ENCODE measurements around the gene LRRC3.

The LRRC3 gene

DNA sequence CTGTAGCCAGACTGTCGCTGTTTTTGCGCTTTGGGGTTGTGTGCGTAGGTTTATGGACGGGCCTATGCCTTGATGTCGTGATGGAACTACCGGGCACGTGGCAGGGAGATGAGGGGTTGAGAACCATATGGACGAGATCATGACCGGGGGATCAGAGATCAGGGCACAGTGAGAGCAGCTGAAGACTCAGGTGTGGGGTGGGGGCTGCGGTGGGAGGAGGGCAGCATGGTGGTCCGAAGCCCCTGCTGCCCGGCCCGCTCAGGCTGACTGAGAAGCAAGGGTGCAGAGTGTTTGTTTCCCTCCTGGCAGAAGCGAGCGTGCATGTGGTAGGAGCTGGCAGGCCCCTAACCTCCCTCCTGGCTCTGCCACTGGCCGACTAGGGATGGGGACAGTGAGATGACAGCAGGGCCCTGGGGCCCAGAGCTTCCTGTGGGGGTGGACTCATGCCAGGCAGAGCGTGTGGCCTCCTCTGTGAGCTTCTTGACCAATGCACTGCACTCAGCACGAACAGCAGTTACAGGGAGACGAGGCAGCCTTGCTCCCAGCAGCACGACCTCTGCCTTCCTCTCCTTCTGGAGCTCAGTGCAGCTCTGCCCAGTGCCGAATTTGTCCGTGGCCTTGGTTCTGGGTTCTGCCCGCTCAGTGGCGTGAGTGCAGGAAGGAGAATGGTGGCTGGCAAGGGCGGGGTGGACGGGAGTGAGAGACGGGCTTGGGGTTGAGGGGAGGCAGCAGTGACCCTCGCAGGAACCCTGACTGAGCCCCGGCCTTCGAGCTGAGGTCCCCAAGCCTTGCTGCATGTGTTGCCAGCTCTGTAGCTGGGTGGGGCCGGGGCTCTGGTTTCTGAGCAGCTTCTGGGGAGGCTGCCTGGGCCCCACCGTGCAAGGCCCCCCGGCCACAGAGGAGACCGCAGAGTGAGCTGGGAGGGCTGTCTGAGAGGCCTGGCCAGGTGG, 22.2 kb upstream of the LRRC3 start:
- TF ChIP-seq, protein P1, sequence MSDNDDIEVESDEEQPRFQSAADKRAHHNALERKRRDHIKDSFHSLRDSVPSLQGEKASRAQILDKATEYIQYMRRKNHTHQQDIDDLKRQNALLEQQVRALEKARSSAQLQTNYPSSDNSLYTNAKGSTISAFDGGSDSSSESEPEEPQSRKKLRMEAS (IDR thresholded peaks at IDR 0.05; ENCODE audit: low read depth, low read length) = no peak
- TF ChIP-seq MYC (IDR thresholded peaks at IDR 0.05; ENCODE audit: low read depth, low read length) (no peak), POLR2A (IDR thresholded peaks at IDR 0.05; ENCODE audit: extremely low read depth, insufficient read length) (no peak)
- TF ChIP-seq, protein P2, sequence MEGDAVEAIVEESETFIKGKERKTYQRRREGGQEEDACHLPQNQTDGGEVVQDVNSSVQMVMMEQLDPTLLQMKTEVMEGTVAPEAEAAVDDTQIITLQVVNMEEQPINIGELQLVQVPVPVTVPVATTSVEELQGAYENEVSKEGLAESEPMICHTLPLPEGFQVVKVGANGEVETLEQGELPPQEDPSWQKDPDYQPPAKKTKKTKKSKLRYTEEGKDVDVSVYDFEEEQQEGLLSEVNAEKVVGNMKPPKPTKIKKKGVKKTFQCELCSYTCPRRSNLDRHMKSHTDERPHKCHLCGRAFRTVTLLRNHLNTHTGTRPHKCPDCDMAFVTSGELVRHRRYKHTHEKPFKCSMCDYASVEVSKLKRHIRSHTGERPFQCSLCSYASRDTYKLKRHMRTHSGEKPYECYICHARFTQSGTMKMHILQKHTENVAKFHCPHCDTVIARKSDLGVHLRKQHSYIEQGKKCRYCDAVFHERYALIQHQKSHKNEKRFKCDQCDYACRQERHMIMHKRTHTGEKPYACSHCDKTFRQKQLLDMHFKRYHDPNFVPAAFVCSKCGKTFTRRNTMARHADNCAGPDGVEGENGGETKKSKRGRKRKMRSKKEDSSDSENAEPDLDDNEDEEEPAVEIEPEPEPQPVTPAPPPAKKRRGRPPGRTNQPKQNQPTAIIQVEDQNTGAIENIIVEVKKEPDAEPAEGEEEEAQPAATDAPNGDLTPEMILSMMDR (IDR thresholded peaks at IDR 0.05; ENCODE audit: low read depth, low read length) = no peak
- no peak overlapping the region for H3K4me3 ChIP-seq (ENCODE audit: low read depth, low read length)
- DNase-seq (ENCODE audit: low read depth) = no peak

DNA sequence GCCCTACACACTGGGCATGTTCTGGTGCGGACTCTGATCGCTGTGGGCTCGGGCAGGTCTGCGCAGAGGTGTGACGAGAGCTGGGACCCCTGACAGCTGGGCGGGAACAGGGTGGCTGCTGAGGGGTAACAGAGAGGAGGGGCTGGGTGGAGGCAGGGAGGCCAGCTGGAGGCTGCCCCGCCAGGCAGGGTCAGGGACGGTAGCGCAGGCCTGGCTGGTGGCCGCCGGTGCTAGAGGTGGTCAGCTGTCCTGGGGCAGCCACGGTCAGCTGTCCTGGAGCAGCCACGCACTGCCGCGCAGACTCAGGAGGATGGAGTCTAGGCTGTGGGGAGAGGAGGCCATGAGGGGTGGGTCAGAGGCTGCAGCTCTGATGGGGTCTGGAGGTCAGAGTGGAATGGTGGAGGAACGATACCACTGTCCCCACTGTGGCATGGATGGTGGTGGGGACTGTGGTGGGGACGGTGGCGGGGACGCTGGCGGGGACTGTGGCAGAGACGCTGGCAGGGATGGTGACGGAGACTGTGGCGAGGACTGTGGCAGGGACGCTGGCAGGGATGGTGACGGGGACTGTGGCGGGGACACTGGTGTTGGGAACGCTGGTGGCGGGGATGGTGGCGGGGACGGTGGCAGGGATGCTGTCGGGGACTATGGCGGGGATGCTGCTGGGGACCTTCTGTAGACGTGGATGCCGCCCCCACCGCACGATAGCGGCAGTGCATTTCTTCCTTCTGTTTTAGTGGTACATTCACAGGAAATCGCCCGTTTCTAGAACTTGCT, 21.3 kb upstream of the LRRC3 start:
- no peak for DNase-seq (ENCODE audit: low read depth)
- TF ChIP-seq MYC (IDR thresholded peaks at IDR 0.05; ENCODE audit: low read depth, low read length) (no peak), POLR2A (IDR thresholded peaks at IDR 0.05; ENCODE audit: extremely low read depth, insufficient read length) (no peak)
- TF ChIP-seq, protein P1 (IDR thresholded peaks at IDR 0.05; ENCODE audit: low read depth, low read length) = no peak
- TF ChIP-seq, protein P2 (IDR thresholded peaks at IDR 0.05; ENCODE audit: low read depth, low read length) = no peak
- no peak overlapping the region for H3K4me3 ChIP-seq (ENCODE audit: low read depth, low read length)

DNA sequence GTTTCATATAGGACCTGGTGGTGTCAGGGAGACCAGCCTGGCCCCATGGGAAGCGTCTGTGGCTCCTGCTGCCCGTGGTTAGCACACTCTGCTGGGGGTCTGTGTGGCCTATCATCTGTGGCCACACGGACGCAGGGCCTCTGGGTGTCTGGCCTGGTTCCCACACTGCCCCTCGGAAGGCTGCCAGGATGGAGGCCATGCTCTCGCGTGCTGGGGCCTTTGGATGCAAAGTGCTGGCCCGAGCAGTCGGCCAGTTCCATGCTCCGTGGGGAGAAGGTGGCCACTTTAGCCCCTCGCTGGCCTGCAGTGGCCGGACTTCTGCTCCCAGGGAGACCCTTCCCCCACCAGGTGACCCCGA, 20.8 kb upstream of the LRRC3 start:
- DNase-seq (ENCODE audit: low read depth) = no peak
- H3K4me3 ChIP-seq (ENCODE audit: low read depth, low read length) = no peak overlapping the region
- TF ChIP-seq POLR2A (IDR thresholded peaks at IDR 0.05; ENCODE audit: extremely low read depth, insufficient read length) = no peak
- TF ChIP-seq, protein P2 (IDR thresholded peaks at IDR 0.05; ENCODE audit: low read depth, low read length) = no peak
- TF ChIP-seq, protein P1 (IDR thresholded peaks at IDR 0.05; ENCODE audit: low read depth, low read length) = no peak
- no peak for TF ChIP-seq MYC (IDR thresholded peaks at IDR 0.05; ENCODE audit: low read depth, low read length)

DNA sequence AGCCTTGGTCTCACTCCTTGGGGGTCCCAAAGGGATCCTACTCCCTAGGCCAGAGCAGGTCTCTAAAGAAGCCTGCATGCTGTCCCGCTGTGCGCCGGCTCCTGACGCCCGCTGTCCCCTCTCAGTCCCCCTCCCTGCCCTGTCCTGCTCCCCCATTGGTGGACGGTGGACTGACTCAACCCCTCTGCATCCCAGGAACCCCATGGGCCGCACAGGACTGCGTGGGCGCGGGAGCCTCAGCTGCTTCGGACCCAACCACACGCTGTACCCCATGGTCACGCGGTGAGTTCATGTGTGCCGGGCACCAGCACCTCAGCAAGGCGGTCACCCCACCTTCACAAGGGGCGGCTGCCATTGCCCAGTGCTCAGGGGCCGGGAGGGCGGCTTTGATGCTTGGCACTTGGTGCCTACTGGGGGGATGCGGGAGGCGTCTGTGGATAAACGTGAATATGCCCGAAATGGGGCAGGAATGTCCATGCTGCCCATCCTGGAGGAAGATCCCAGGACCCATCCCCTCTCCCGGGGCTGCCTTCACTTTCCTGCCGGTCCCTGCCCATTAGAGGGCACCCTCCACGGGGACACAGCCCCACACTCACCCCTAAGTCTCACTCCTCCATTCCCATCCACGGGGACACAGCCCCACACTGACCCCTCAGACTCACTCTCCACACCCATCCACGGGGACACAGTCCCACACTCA, 20.2 kb upstream of the LRRC3 start:
- H3K4me3 ChIP-seq (ENCODE audit: low read depth, low read length) = no peak overlapping the region
- TF ChIP-seq POLR2A (IDR thresholded peaks at IDR 0.05; ENCODE audit: extremely low read depth, insufficient read length) (no peak), MYC (IDR thresholded peaks at IDR 0.05; ENCODE audit: low read depth, low read length) (no peak)
- TF ChIP-seq, protein P1 (IDR thresholded peaks at IDR 0.05; ENCODE audit: low read depth, low read length) = no peak
- TF ChIP-seq, protein P2 (IDR thresholded peaks at IDR 0.05; ENCODE audit: low read depth, low read length) = no peak
- DNase-seq (ENCODE audit: low read depth) = no peak

DNA sequence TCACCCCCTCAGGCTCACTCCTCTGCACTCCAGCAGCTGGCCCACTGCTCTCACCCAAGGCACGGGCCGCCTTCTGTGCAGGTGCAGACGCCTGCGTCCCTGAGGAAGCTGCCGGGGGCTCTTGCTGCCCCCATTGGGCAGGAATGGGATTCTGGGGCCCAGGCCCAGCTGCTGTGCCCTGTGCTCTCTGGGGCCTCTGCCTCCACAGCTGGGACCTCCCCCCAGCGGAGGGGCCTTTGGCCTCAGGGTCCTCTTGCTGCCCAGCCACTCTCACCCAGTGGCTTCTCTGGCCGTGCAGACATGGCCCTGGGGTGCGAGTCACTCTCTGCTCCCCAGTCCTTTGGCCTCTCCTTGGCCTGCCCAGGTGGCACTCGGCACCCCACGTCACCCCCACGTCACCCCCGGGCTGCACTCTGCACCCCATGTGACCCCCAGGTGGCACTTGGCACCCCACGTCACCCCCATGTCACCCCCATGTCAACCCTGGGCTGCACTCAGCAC, 19.1 kb upstream of the LRRC3 start:
- TF ChIP-seq MYC (IDR thresholded peaks at IDR 0.05; ENCODE audit: low read depth, low read length) (no peak), POLR2A (IDR thresholded peaks at IDR 0.05; ENCODE audit: extremely low read depth, insufficient read length) (no peak)
- TF ChIP-seq, protein P1 (IDR thresholded peaks at IDR 0.05; ENCODE audit: low read depth, low read length) = no peak
- TF ChIP-seq, protein P2 (IDR thresholded peaks at IDR 0.05; ENCODE audit: low read depth, low read length) = no peak
- H3K4me3 ChIP-seq (ENCODE audit: low read depth, low read length) = no peak overlapping the region
- no peak for DNase-seq (ENCODE audit: low read depth)
